GM19372 (cell line): ENCODE data around the gene RSPH10B2.
"Not testable (repeated sequence)": the region's sequence is repeated elsewhere in the genome, so short reads cannot be mapped to it uniquely, and the experiment has no call there.

ENCODE experiments used
- ATAC-seq: cut with Tn5 transposase; IDR thresholded peaks from one replicate; pipeline ENCODE4 v1.9.1; 2021; ENCODE audit warnings: mild to moderate bottlenecking, low read depth, moderate library complexity; ENCODE audit not compliant: unreplicated experiment

Gene RSPH10B2

DNA sequence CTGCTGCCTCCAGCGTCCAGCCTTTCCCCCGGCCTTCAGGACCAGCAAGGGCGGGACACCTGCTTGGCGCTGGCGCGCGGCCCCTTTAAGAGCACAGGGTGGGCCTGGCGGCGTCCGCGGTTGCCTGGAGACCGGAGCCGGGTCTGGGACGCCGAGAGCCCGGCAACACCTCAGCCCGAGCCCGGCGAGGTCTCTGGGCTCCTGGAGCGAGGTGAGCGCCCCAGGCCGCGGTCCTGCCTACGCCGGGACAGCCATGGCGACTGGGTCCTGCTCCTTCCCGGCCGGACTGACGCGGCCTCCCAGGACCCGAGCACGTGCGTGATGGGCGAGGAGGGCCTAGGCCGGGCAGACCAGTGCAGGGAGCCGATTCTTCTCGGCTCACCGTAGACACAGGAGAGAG, at the start of gene RSPH10B2:
TSS of gene RSPH10B2 (plus strand) at position 140 of the 400 bp plus-strand sequence. CDS start 3,575 bp downstream, outside the sequence.
- ATAC-seq: not testable (repeated sequence)

GRCh38 chr7:6705959-6706665, 47.8 kb upstream of the RSPH10B2 start:
- ATAC-seq: peak; percentile 28

DNA sequence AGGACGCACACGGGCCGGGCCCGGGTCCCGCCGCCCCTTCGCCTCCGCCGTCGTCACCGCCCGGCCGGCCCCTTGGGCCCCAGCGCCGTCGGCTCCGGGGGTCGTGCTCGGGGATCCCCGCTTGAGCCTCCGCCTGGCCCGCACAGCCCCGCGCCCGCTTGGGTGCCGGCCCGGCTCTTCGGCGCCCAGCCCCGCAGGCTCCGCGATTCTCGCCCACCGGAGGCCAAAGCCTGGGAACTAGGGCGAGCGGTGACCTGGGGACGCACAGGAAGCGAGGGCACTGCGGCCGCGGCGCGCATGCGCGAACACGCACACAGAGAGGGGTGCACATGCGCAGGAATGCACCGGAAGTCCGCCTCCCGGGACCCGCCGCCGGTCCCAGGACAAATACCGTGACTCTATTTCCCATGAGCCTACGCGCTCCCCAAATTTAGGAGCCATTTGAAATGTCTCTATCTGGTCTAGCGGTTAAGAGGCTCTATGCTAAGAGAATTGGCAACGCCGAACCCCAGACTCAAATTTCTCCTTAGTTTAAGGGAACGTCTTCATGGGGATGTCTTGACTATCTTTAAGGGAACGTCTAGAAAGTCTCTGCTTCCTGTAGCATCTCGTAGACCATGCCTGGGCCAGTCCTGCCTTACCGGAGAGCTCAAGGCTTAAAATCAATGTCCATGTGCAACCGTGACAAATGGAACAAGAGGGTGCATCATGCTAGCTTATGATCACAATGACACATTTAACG, 47.1 kb upstream of the RSPH10B2 start, which contains the start of gene ZNF12:
TSS of gene ZNF12 (minus strand) at position 282 of the 742 bp plus-strand sequence. CDS start 1,774 bp downstream, outside the sequence.
- peak; percentile 89 for ATAC-seq

DNA sequence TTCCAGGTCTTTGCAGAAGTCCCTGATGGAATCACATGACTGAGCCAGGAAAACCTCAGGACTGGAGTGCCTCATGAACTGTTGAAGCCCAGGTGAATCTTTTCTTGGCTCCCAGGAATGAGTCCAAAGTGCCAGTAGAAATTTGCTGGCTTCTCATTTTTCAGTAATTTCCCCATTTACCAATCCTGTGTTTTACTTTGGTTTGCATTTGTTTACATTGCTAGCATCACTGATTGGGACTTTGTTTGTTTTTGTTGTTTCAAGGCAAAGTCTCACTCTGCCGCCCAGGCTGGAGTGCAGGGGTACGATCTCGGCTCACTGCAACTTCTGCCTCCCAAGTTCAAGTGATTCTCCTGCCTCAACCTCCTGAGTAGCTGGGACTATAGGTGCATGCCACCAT, 45.6 kb upstream of the RSPH10B2 start:
- ATAC-seq: no peak

DNA sequence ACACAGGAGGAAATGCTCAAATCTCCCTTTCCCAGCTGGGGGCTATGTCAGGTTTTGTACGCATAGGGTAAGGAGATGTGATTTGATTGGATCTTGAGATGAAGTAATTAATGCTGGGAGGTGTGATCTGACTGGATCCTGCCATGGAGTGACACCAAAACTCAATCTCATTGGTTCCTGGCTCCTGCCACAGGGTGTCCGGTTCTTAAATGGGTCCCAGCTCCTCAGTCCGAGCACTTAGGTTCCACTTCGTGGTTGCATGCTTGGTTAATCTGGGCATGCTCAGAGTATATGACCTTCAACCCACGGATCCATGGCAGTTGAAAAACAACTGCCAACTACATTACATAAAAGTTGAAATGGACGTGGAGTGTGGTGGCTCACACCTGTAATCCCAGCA, 44.1 kb upstream of the RSPH10B2 start:
- ATAC-seq: no peak

- ATAC-seq: no peak
Measured at GRCh38 chr7:6714360-6714759, 39.5 kb upstream of the RSPH10B2 start.

DNA sequence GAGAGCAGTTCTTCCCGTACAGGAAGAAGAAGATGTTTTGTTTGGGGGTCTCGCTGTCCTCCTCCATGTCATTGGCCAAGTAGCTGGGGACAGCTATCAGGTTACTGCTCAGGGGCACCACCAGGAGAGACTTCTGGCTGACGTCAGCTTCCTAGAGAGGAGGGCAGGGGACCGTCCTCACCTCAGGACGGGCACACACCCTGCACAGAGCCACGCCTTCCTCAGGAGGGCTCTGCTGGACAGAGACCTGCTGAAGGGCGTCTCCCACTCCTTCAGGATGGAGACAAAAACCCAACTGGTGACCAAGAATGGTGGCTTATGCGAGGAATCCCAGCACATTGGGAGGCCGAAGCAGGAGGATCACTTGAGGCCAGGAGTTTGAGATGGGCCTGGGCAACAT, 38.0 kb upstream of the RSPH10B2 start:
- not testable (repeated sequence) for ATAC-seq

DNA sequence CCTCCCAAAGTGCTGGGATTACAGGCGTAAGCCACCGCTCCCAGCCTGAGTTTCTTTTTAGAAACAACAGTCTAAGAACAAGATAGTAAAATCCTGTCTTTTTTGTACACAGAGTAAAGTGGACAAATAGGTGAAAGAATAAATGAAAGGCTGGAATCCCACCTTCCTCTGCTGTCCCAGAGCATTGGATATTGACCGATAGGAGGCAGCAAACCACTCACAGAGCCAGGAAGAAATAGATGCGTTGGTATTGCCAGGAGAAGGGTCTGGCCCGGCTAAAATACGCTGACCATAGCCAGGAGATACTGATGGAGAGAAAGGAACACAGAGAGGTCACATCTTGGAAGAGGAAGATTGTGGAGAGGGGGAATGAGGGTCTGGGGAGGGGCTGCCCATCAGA, 35.8 kb upstream of the RSPH10B2 start:
- ATAC-seq: no peak

GRCh38 chr7:6724351-6724750, 29.6 kb upstream of the RSPH10B2 start:
- not testable (repeated sequence) for ATAC-seq

- ATAC-seq: no peak
Measured at GRCh38 chr7:6725003-6725402, 28.9 kb upstream of the RSPH10B2 start.

GRCh38 chr7:6726341-6726740, 27.6 kb upstream of the RSPH10B2 start:
- not testable (repeated sequence) for ATAC-seq

DNA sequence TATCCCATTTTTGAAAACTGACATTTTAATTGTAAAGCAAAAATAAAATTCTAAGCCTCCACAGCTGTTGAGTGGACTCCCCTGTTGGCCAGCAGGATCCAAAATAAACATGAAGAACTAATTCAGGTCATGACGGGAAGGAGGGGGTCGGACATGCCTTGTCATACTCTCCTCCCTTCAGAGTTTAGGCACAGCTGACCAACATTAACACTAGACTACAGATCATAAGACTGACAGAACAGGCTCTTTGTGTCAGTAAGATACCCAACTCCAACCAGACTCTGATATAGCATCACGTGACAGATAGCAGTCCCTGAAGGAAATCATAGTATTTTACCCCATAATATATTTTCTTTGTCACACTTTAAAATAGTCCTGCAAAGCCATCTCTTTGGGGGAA, 26.2 kb upstream of the RSPH10B2 start:
- ATAC-seq: no peak

- not testable (repeated sequence) for ATAC-seq
Measured at GRCh38 chr7:6728893-6729491, 24.9 kb upstream of the RSPH10B2 start.

- ATAC-seq: peak; percentile 90
Measured at GRCh38 chr7:6729492-6730342, 24.2 kb upstream of the RSPH10B2 start.

DNA sequence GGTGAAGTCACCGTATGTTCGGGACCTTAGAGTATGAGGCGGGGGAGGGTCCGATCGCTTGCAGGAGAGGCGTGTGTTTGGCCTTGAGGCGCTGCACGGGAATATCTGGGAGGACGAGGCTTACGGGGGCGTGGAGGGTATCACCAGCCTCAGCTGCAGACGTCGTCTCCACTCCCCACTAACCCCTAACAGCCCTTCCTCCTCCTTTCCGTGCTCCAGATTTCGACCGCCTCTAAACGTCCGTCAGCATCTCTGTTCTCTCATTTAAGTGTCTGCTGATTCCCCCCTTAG, 23.6 kb upstream of the RSPH10B2 start:
- no peak for ATAC-seq

- ATAC-seq: not testable (repeated sequence)
Measured at GRCh38 chr7:6738415-6738814, 15.5 kb upstream of the RSPH10B2 start.

DNA sequence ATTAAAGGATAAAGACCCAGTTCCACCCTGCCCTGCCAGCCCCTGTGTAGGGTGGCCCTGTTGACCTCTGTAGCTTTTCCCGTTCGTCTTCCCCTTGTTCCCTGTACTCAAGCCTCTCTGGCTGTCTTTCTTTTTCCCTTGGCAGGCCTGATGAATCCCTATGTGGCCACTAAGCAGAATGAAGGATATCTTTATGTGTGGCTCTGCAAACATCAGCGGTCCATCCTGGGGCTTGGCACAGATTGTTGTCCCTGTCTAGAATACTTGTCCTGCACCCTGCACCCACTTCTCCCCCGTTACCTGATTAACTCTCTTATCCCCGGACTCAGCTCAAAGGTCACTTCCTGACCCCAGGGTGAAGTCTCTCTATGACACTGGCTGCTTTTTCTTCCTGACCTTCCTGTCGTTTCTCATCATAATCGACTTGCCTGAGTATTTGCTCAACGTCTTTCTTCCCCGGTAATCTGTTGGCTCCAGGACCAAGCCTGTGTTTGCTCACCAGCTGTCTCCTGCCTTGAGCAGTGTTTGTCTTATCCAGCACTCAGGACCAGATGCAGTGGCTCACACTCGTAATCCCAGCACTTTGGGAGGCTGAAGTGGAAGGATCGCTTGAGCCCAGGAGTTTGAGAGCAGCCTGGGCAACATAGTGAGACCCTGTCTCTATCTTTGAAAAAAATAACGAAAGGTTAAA, 9.3 kb upstream of the RSPH10B2 start:
- ATAC-seq: not testable (repeated sequence)

- ATAC-seq: not testable (repeated sequence)
Measured at GRCh38 chr7:6749335-6749734, 4.6 kb upstream of the RSPH10B2 start.

- ATAC-seq: not testable (repeated sequence)
Measured at GRCh38 chr7:6750173-6750572, 3.7 kb upstream of the RSPH10B2 start.

DNA sequence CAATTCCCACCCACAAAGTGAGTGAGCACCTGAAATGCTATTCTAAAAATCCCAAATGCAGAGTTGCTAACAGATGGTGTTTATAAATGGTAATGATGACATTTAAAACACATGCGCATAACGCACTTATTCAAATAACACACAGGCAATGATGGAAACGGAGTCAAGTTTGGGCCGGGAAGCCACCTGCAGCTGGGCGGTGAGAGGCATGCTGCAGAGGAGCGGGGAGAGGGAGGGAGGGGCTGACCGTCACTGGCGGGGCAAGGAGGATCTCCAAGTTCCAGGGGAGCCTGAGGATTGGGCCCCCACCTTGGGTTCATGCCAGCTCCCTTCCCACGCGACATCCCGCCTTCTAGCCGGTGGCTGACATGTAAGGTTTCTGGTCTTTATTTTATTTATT, 7.3 kb downstream of the RSPH10B2 start:
- ATAC-seq: not testable (repeated sequence)
